ENCODE results near the gene BRI3BP.

Gene BRI3BP

DNA sequence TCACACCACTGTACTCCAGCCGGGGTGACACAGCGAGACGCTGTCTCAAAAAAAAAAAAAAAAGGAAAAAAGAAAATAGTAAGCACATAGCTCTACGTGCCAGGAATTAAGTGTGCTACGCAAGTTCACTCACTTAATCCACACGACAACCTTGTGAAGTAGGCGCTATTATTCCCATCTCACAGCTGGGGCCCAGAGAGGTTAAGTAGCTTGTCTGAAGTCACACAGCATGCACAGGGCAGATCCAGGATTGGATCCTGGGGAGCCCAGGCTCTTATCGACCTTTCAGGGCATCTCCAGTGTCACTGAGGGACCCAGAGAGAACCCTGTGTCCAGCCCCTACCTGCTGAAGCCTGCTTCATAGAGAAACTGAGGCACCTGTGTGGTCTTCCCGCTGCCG lies 16.4 kb upstream of the BRI3BP start:
- TF ChIP-seq, protein P1, sequence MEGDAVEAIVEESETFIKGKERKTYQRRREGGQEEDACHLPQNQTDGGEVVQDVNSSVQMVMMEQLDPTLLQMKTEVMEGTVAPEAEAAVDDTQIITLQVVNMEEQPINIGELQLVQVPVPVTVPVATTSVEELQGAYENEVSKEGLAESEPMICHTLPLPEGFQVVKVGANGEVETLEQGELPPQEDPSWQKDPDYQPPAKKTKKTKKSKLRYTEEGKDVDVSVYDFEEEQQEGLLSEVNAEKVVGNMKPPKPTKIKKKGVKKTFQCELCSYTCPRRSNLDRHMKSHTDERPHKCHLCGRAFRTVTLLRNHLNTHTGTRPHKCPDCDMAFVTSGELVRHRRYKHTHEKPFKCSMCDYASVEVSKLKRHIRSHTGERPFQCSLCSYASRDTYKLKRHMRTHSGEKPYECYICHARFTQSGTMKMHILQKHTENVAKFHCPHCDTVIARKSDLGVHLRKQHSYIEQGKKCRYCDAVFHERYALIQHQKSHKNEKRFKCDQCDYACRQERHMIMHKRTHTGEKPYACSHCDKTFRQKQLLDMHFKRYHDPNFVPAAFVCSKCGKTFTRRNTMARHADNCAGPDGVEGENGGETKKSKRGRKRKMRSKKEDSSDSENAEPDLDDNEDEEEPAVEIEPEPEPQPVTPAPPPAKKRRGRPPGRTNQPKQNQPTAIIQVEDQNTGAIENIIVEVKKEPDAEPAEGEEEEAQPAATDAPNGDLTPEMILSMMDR (IDR thresholded peaks at IDR 0.05): no peak

DNA sequence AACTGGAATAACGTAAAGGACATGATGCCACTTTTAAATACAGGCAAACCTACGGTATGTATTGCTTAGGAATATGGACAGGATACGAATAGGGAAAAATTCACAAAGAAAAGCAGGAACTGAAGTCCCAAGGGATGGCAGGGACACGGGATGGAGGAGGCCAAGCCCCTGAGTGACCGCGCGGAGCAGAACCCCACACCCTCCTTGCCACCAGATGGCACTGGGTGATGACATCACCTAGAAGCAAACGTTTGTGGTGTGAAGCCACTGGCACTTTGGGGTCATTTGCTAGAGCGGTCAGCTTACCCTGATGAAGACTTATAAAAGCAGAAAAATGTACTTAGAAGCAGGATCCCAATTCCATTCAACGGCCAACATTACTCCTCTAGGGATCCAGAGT lies 13.9 kb upstream of the BRI3BP start:
- TF ChIP-seq, protein P1 (IDR thresholded peaks at IDR 0.05): no peak

DNA sequence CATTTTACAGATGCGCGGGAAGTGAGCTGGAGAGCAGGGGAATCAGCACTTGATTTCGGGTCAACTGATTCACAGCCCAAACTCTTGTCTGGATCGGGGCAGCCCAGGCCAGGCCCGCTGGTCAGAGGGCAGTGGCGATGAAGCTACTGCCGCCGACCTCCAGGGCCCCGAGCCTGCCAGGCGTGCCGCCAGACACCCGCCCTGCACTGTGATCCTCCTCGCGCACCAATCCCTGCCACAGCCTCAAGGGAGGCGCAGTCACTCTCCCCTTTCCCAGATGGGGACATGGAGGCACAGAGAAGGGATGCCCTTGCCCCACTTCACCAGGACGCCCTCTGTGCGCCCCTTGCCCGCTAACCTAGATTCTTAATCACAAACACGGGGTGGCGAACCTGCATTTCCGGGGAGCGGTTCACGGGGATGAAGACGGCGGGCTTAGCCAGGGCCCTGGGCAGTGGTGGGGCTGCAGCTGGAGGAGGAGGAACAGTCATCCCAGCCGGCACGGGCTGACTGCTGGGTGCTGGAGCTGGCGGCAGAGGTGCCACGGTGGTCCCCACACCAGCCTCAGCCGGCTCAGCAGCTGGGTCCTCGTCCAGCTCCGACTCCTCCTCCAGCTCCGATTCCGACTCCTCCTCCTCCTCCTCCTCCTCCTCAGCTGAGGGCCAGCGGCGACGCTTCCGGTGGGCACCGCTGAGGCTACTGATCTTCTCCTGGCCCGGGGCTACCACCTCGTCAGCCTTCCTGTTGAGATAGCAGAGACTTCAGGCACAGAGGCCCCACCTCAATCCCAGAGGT lies 13.2 kb upstream of the BRI3BP start:
- TF ChIP-seq, protein P1 (IDR thresholded peaks at IDR 0.05): no peak

DNA sequence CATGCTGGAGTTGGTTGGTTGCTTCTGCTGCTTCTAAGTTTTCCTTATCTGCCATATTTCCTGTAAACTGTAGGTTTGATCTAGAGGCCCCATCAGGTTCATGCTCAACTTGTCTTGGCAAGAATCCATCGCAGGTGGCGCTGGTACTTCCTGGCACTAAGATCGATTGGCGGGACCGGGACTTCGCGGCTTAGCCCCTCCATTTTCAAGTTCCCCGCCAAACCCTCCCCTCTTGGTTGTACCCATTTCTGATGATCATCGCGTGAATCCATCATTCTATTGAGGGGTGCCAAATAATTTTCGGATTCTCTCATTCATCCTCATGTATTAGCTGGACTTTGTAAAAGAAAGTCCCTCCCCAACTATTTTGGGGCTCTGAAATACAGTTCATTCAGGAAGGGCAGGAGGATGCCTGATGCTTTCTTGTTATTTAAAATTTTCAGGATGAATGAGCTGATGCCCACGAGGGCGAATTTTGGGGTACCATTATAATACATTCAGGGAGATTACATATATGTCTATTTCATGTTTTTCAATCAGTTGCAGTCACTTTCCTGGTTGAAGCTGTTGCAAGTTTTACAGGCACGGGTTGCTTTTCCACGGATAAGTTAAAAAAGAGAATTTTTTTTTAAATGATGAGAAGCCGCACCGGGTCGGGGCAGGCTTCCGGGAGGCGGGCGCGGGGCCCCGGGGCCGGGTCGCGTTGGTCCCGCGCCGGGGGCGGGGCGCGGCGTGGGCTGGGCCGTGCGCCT lies 395 bp upstream of the BRI3BP start:
- TF ChIP-seq, protein P1 (IDR thresholded peaks at IDR 0.05): peak; percentile 43; the same call in 1 of the 2 replicates

DNA sequence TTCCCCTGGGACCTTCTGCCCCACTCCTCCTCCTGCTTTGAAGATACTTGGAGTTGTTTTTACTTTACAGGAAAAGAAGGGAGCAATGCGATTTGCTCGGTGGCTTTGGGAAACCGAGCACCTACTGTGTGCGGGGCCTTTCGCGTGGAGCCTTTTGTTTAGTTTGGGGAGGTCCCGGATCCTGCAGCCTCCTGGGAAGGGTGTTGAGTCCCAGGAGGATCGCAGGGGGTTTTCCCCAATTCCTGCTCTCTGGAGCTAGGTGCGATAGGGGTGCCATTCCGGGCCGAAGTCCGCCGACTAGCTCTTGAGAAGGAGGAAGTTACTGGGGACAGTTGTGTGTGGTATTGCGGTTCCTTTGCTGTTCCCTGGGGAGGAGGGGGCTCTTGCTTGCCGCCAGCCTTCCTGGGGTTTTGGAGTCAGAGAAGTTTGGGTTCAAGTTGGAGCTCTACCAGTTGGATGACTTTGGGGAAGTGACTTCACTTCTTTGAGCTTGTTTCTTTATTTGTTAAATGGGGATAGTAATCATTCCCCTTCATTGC lies 1.1 kb downstream of the BRI3BP start:
- TF ChIP-seq, protein P1 (IDR thresholded peaks at IDR 0.05): no peak

DNA sequence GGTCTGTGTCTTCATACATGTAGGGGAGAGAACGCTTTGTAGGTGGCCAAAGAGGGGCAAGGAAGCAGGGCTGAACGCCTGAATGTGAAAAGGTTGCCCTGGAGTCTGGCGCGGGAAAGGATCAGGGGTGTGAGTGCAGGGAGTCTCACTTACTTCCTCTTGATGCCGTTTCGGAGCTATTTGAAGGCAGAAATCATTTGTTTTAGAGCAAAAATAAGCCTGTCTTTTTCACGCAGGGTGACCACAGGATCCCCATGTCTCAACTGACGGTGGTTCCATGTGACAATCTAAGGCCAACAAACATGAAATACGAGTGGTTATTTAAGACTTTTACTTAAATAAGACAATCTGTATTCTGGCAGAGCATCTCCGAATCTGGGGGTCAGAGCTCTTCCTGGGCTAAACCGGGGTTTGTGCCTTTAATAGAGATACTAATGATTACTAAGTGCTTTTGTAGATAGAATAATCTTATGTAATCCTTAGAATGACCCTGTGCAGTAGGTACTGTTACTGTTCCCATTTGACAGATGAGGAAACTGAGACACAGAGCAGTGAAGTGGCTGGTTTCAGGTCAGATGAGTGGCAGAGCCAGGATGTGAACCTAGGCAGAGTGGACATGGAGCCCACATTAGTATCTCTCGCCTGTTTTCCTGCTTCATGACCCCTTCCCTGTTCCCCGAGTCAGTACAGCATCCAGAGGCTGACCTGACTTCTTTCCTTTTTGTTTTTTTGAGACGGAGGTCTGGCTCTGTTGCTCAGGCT lies 1.9 kb downstream of the BRI3BP start:
- TF ChIP-seq, protein P1 (IDR thresholded peaks at IDR 0.05): no peak

DNA sequence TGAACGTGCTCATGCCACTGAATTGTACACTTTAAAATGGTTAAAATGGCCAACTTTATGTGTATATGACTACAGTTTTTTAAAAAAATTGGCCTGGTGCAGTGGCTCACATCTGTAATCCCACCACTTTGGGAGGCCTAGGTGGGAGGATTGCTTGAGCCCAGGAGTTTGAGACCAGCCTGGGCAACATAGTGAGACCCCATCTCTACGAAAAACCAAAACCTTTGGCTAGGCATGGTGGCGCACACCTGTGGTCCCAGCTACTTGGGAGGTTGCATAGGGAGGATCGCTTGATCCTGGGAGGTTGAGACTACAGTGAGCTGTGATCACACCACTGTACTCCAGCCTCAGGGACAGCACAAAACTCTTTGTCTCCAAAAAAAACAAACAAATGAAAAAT lies 5.3 kb downstream of the BRI3BP start:
- TF ChIP-seq, protein P1 (IDR thresholded peaks at IDR 0.05): no peak

All from LNCAP (cell line).